Type B pancreatic cell (in vitro differentiated cells): ENCODE results near the gene STK17B. TPM values are rescaled to one million over a fixed set of nuclear protein-coding genes. Genes with fewer than 3 reads are reported as not detected.
A peak's percentile ranks its signal among the peaks of the same experiment; 100 is the strongest.

ENCODE experiments used
- DNase-seq: peaks from one replicate; pipeline ENCODE4 v3.0.0; 2021; ENCODE audit warnings: mixed read lengths; ENCODE audit not compliant: unreplicated experiment; ENCODE audit errors: extremely low spot score
- H3K27ac Mint-ChIP-seq: 2 replicates; pipeline ENCODE4 v1.8.0; 2021; ENCODE audit warnings: mild to moderate bottlenecking, mixed read lengths
- H3K27me3 Mint-ChIP-seq: 2 replicates; pipeline ENCODE4 v1.8.0; 2021; ENCODE audit warnings: mixed read lengths
- H3K36me3 Mint-ChIP-seq: 2 replicates; pipeline ENCODE4 v1.8.0; 2021; ENCODE audit warnings: mixed read lengths
- H3K4me1 Mint-ChIP-seq: one replicate; pipeline ENCODE4 v1.8.0; 2021; ENCODE audit warnings: mixed read lengths; ENCODE audit not compliant: unreplicated experiment
- H3K4me3 Mint-ChIP-seq: 2 replicates; pipeline ENCODE4 v1.8.0; 2021; ENCODE audit warnings: mild to moderate bottlenecking, mixed read lengths
- H3K9me3 Mint-ChIP-seq: 2 replicates; pipeline ENCODE4 v1.8.0; 2021; ENCODE audit warnings: mixed read lengths
- total RNA-seq: library from RNA; stranded (reverse); gene quantifications from 2 replicates; pipeline ENCODE4 v1.2.1, GENCODE V29; 2021; ENCODE audit warnings: low replicate concordance
- TF ChIP-seq, protein P1 (sequence below): fragments of 200-600 bp; sonication (generic); conservative IDR thresholded peaks from 2 replicates; pipeline ENCODE4 v1.5.0; 2021; ENCODE audit warnings: antibody characterized with exemption, mild to moderate bottlenecking

STK17B gene
- total RNA-seq, 1 donor from 2014 or later = 20.0 TPM

DNA sequence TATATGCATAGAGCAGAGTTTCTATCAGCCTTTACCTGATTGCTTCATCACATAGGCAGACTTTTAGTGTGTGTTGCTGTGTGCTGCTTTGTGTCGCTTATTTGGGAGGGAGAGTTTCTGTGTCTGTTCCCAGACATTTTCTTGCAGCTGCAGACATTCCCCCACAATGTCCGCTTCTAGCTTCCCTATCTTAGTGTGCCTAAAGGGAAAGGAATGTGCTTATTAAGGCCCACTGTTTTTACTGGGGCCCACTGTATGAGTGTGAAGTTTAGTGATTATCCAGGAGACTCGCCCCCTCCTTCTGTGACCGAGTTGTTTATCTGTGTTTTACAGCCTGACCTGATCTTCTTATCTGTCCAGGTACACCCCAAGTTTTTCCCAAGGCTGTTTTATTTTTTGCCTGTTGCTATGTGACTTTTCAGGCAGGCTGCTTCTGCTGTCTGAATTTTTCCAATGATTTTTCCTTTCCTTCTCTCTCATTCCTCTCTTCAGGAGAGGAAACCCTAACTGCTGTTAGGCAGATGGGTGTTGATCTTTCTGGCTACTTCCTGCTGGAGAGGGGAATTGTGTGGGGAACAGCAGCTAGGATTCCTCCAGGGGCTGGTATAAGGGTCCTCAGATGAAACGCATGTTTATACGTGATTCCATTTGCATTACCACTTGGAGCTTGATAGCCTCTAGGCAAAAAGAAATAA is 47.6 kb downstream of the STK17B start:
- no peaks in the 10 kb centered on the region for H3K27me3 Mint-ChIP-seq
- DNase-seq = no peak
- peaks cover 1% of the 10 kb centered on the region for H3K36me3 Mint-ChIP-seq
- no peak overlapping the region for H3K27ac Mint-ChIP-seq
- H3K4me3 Mint-ChIP-seq = no peak overlapping the region
- TF ChIP-seq, protein P1, sequence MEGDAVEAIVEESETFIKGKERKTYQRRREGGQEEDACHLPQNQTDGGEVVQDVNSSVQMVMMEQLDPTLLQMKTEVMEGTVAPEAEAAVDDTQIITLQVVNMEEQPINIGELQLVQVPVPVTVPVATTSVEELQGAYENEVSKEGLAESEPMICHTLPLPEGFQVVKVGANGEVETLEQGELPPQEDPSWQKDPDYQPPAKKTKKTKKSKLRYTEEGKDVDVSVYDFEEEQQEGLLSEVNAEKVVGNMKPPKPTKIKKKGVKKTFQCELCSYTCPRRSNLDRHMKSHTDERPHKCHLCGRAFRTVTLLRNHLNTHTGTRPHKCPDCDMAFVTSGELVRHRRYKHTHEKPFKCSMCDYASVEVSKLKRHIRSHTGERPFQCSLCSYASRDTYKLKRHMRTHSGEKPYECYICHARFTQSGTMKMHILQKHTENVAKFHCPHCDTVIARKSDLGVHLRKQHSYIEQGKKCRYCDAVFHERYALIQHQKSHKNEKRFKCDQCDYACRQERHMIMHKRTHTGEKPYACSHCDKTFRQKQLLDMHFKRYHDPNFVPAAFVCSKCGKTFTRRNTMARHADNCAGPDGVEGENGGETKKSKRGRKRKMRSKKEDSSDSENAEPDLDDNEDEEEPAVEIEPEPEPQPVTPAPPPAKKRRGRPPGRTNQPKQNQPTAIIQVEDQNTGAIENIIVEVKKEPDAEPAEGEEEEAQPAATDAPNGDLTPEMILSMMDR = no peak
- peaks cover 5% of the 10 kb centered on the region for H3K9me3 Mint-ChIP-seq
- H3K4me1 Mint-ChIP-seq = peaks cover 6% of the 10 kb centered on the region

DNA sequence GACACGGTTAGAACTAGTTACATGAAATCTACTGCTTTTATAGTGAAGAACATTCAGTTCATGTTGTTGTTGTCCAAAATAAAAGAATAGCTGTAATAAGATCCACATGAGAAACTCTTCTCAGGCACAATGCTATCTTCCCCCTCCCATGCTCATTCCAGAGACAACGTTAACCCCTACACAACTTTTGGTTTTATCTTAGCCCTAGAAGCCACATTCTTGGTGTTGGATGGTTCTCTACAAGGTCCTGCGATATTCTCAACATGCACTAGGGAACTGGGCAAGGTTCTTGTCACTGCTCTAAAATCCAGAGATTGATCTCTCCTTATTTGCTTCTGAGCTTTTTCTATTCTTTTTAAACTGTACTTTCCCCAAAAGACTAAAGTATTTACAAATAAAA is 51.5 kb downstream of the STK17B start:
- Mint-ChIP-seq H3K4me1 (peaks cover 6% of the 10 kb centered on the region), H3K4me3 (no peak overlapping the region), H3K27ac (no peak overlapping the region), H3K27me3 (no peaks in the 10 kb centered on the region), H3K9me3 (no peaks in the 10 kb centered on the region), H3K36me3 (no peaks in the 10 kb centered on the region)
- DNase-seq = no peak
- TF ChIP-seq, protein P1 = no peak

DNA sequence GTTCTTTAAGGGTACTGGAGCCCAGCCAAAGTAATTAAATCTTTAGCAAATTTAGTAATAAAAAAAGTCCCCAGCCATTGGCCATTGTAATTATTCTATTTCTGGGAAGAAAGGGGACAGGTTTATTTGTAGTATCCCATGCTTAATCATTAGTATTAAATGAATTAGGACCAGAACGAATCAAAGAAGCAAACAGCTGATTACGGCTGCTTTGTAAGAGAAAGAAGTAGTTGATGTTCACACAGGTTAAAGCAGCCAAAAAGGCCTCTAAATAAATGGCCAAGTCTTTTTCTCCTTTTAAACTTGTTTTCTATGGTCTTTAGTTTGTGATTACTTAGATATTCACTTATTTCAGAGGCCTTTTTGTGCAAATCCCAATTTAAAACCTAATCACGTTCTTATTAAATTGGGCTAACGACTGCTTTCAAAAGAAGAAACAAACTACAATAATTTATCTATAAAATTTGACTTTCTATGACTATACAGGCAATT is 54.1 kb downstream of the STK17B start:
- no peak for DNase-seq
- no peaks in the 10 kb centered on the region for H3K9me3 Mint-ChIP-seq
- no peaks in the 10 kb centered on the region for H3K27me3 Mint-ChIP-seq
- H3K36me3 Mint-ChIP-seq = no peaks in the 10 kb centered on the region
- H3K4me3 Mint-ChIP-seq = no peak overlapping the region
- TF ChIP-seq, protein P1 = no peak
- no peak overlapping the region for H3K27ac Mint-ChIP-seq
- H3K4me1 Mint-ChIP-seq = peaks cover 15% of the 10 kb centered on the region

DNA sequence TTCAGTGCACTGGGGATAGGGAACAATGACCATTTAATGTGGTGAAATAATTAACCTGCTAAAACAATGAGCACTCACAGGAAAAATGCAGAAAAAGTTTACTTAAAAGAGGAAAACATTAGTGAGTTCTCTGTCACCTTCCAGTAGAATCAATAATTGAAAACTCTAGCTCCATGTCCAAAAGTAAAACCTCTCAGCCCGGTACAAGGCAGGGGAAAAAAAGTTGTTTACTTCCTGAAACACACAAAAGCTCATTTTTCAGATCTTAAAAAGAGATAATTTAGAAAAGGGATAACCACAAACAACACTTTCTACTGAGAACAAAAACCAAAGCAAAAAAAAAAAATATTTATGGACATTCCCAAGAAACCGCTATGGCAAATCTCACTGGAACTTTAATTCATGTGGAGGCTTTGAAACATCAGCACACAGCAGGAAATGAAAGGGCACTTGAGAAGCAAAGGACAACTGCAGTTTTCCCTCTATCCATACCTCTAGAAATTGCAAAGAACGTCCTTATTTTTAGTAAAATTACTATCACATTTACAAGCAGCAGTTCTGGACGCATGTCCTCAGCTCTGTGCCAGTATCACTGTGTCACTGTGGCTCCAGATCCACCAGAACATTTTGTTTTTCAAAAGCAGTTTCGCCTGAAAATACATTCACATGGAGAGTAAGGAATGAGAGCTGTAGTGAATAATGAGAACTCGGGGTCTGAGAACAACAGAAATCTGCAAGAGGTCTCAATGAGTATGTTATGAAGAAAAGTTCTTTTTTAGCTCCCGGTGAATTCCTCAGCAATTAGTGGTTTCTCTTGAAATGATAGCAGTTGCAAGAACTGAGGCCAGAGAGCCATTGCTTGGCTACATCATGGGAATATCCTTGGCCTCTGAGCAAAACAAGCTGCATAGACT is 58.1 kb downstream of the STK17B start:
- TF ChIP-seq, protein P1 = no peak
- Mint-ChIP-seq H3K9me3 (no peaks in the 10 kb centered on the region), H3K27me3 (no peaks in the 10 kb centered on the region), H3K4me3 (peak overlapping the region; percentile 14), H3K4me1 (peaks cover 15% of the 10 kb centered on the region), H3K27ac (peak overlapping the region; percentile 43), H3K36me3 (no peaks in the 10 kb centered on the region)
- DNase-seq = no peak

DNA sequence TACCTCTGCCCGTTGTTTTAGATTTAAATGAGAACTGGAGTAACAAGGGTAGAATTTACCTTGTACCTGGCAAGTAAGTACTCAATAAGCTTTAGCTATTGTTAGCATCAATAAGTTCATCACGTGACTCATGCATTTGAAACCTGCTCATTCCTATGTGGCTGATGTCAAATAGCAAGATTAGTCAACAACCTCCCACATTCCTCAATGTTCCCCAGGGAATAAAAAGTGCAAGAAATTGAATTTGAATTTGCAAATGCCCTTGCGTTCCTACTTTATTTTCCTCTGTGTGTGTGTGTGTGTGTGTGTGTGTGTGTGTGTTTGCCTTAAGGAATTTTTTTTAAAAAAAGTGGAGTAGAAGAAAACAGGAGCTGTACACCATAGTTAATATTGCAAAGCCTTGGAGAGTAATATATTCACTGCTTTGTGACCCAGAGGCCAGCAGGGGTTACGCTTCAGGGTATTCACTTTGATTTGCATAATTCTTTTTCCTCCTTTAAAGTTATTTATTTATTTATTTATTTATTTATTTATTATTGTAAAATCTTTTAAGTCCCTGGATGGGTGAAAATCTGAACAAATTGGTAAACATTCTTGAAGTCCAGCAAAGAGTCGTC is 58.9 kb downstream of the STK17B start:
- Mint-ChIP-seq H3K36me3 (no peaks in the 10 kb centered on the region), H3K4me3 (no peak overlapping the region), H3K27ac (no peak overlapping the region), H3K27me3 (no peaks in the 10 kb centered on the region), H3K4me1 (peaks cover 15% of the 10 kb centered on the region), H3K9me3 (no peaks in the 10 kb centered on the region)
- TF ChIP-seq, protein P1 = no peak
- DNase-seq = no peak
